HUES48 (cell line): ENCODE data around the gene NAGLU.
"Not testable (repeated sequence)": the region's sequence is repeated elsewhere in the genome, so short reads cannot be mapped to it uniquely, and the experiment has no call there.

Experiments used
- H3K27ac ChIP-seq: one replicate; pipeline ENCODE4 v1.7.0; 2013; ENCODE audit warnings: low read depth, low read length, inconsistent platforms
- H3K27me3 ChIP-seq: 2 replicates; pipeline ENCODE4 v1.6.1; 2013; ENCODE audit warnings: mild to moderate bottlenecking, low read length; ENCODE audit not compliant: control insufficient read depth, insufficient read depth
- H3K36me3 ChIP-seq: 2 replicates; pipeline ENCODE4 v1.6.1; 2013; ENCODE audit warnings: low read length; ENCODE audit not compliant: control insufficient read depth, insufficient read depth
- H3K4me1 ChIP-seq: 2 replicates; pipeline ENCODE4 v1.6.1; 2013; ENCODE audit warnings: mild to moderate bottlenecking, low read length; ENCODE audit not compliant: control insufficient read depth, insufficient read depth
- H3K4me3 ChIP-seq: 2 replicates; pipeline ENCODE4 v1.5.1; 2013; ENCODE audit warnings: mild to moderate bottlenecking, low read depth, low read length
- H3K9ac ChIP-seq: 2 replicates; pipeline ENCODE4 v1.6.1; 2013; ENCODE audit warnings: mild to moderate bottlenecking, low read depth, low read length, moderate library complexity
- H3K9me3 ChIP-seq: 2 replicates; pipeline ENCODE4 v1.6.1; 2013; ENCODE audit warnings: low read length; ENCODE audit not compliant: control insufficient read depth, insufficient read depth

Gene NAGLU

DNA sequence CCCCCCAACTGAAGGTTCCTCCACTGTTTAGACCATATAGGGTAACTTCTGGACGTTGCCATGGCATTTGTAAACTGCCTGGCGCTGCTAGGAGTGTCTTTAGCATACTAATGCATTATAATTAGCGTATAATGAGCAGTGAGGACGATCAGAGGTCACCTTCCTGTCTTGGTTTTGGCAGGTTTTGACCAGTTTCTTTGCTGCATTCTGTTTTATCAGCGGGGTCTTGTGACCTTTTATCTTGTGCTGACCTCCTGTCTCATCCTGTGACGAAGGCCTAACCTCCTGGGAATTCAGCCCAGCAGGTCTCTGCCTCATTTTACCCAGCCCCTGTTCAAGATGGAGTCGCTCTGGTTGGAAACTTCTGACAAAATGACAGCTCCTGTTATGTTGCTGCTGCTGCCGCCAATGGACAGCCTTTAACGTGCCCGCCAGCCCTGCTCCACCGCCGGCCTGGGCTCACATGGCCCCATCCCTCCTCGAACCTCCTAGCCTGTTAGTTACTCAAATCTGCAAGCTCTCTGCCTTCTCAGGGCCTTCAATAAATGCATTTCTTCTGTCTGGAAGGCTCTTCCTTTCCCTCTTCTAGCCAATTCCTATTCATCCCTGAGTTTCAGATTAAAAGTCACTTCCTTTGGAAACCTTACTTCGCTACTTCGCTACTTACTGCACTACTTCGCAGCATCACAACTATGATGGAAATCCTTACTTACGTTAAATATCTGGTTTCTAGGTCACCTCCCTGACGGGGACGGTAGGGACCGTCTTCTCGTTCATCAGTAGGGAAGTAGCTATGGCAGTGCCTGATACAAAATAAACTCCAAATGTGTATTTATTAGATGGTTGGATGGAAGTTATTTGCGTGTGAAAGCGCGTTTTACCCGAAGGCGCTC is 640 bp upstream of the NAGLU start:
- Histone ChIP-seq H3K36me3 (peaks cover 6% of the 10 kb centered on the region; the same call in 1 of the 2 replicates), H3K4me1 (peaks cover 17% of the 10 kb centered on the region), H3K27ac (no peak overlapping the region), H3K9me3 (no peaks in the 10 kb centered on the region), H3K9ac (no peak overlapping the region), H3K27me3 (peaks cover 19% of the 10 kb centered on the region), H3K4me3 (peak overlapping the region; percentile 65)

DNA sequence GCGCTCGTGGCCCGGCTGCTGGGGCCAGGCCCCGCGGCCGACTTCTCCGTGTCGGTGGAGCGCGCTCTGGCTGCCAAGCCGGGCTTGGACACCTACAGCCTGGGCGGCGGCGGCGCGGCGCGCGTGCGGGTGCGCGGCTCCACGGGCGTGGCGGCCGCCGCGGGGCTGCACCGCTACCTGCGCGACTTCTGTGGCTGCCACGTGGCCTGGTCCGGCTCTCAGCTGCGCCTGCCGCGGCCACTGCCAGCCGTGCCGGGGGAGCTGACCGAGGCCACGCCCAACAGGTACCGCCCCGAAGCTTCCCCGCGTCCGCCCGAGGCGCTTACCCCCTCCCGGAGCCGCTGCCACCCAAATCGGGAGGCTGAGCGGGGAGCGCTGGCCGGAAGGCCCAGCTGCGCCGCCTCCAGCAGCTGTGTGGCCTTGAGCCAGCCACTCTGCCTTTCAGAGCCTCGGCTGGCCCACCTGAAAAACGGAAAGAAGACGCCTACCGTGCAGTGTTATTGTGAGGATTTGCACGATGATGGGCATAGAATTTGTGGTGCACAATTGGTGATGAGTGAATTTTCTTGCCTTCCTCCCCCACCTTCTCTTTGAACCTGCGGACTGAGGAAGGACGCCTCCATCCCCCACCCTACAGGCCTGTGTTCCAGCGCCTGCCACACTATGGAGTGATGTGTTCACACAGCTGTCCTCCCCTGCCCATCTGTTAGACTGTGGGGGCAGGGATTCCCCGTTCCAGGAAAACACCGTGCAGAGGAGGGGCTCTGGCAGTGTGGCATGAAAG is 523 bp downstream of the NAGLU start:
- H3K9ac ChIP-seq = peak overlapping the region; percentile 81
- peaks cover 17% of the 10 kb centered on the region for H3K36me3 ChIP-seq
- H3K9me3 ChIP-seq = no peaks in the 10 kb centered on the region
- peak overlapping the region; percentile 65 for H3K4me3 ChIP-seq
- H3K27ac ChIP-seq = peak overlapping the region; percentile 58
- peaks cover 10% of the 10 kb centered on the region for H3K27me3 ChIP-seq
- peaks cover 17% of the 10 kb centered on the region for H3K4me1 ChIP-seq

DNA sequence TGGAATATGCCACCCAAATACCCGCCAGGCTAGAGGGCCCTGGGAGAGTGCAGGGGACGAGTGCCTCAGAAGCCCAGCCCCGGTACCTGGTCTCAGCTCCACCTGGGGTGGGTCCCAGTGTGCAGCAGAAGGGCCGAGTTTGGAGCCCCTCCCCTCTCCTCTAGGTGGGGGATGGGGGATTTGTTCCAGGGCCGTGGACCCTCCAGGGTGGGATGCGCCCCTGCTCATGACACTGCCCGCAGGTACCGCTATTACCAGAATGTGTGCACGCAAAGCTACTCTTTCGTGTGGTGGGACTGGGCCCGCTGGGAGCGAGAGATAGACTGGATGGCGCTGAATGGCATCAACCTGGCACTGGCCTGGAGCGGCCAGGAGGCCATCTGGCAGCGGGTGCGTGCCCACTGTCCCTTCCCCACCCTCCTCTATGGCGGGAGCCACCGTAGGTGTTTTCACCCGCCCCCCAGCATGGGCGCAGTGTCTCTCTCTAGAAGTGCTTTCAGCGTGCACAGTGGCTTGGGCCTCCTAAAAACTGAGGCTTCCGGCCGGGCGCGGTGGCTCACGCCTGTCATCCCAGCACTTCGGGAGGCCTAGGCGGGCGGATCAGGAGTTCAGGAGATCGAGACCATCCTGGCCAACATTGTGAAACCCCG is 1.2 kb downstream of the NAGLU start:
- Histone ChIP-seq H3K27me3 (peaks cover 7% of the 10 kb centered on the region; the same call in 1 of the 2 replicates), H3K27ac (peak overlapping the region; percentile 58), H3K9me3 (no peaks in the 10 kb centered on the region), H3K36me3 (peaks cover 19% of the 10 kb centered on the region), H3K4me1 (peaks cover 17% of the 10 kb centered on the region), H3K9ac (no peak overlapping the region; the same call in 1 of the 2 replicates), H3K4me3 (peak overlapping the region; percentile 65)

DNA sequence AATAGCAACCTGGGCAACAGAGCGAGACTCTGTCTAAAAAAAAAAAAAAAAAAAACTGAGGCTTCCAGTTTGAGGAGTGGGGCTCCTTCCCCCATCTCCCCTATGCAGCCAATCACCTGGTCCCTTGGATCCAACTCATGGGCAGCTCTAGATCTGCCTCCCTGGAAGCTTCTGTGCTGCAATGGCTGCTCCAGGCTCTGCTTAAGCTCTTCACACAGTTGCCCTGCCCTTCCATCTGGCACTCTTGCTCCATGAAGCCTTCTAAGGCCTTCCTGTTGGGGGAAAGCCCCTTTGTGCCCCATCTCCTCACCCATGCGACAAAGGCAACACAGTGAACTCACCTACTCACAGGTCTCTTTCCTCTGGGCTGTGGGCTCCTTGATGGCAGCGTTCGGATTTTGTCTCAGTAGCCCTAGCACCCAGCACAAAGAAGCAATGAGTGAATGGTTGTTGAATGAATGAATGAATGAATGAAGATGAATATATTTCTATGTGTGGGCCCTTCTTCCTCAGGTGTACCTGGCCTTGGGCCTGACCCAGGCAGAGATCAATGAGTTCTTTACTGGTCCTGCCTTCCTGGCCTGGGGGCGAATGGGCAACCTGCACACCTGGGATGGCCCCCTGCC is 1.9 kb downstream of the NAGLU start:
- Histone ChIP-seq H3K9me3 (no peaks in the 10 kb centered on the region), H3K36me3 (peaks cover 19% of the 10 kb centered on the region), H3K9ac (no peak overlapping the region), H3K27me3 (peaks cover 7% of the 10 kb centered on the region; the same call in 1 of the 2 replicates), H3K4me3 (no peak overlapping the region), H3K27ac (no peak overlapping the region), H3K4me1 (peaks cover 17% of the 10 kb centered on the region)

DNA sequence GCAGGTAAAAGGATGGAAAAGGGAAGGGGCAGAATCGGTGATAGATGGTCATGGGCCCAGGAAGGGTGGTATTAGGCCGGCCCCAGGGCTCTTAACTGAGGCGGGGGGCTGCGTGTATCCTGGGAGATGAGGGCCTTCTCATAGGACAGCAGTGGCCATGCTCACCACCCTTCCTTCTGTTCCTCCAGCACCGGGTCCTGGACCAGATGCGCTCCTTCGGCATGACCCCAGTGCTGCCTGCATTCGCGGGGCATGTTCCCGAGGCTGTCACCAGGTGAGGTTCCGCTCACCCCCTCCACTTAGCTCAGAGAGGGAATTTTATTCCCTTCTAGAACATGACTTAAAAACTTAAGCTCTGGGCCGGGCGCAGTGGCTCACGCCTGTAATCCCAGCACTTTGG is 2.4 kb downstream of the NAGLU start:
- peaks cover 19% of the 10 kb centered on the region for H3K36me3 ChIP-seq
- H3K27me3 ChIP-seq = peaks cover 5% of the 10 kb centered on the region; the same call in 1 of the 2 replicates
- no peak overlapping the region for H3K4me3 ChIP-seq
- H3K27ac ChIP-seq = no peak overlapping the region
- no peak overlapping the region for H3K9ac ChIP-seq
- peaks cover 17% of the 10 kb centered on the region for H3K4me1 ChIP-seq
- H3K9me3 ChIP-seq = no peaks in the 10 kb centered on the region

DNA sequence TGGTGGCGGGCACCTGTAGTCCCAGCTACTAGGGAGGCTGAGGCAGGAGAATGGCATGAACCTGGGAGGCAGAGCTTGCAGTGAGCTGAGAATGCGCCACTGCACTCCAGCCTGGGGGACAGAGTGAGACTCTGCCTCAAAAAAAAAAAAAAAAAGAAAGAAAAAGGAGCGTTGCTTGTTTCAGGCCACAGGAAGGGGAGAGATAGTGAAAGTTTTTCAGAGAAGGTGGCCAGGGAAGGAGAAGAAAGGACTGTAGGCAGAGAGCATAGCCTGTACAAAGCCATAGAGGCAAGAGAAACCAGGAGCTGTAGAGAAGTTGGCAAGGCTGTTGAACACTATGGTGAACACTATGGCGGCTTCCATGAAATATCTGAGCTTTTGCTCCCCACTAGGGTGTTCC is 4.5 kb downstream of the NAGLU start:
- not testable (repeated sequence) for H3K4me3 ChIP-seq, H3K27ac ChIP-seq, H3K9ac ChIP-seq, H3K27me3 ChIP-seq, H3K9me3 ChIP-seq
- H3K36me3 ChIP-seq = peaks cover 26% of the 10 kb centered on the region
- H3K4me1 ChIP-seq = peaks cover 10% of the 10 kb centered on the region

DNA sequence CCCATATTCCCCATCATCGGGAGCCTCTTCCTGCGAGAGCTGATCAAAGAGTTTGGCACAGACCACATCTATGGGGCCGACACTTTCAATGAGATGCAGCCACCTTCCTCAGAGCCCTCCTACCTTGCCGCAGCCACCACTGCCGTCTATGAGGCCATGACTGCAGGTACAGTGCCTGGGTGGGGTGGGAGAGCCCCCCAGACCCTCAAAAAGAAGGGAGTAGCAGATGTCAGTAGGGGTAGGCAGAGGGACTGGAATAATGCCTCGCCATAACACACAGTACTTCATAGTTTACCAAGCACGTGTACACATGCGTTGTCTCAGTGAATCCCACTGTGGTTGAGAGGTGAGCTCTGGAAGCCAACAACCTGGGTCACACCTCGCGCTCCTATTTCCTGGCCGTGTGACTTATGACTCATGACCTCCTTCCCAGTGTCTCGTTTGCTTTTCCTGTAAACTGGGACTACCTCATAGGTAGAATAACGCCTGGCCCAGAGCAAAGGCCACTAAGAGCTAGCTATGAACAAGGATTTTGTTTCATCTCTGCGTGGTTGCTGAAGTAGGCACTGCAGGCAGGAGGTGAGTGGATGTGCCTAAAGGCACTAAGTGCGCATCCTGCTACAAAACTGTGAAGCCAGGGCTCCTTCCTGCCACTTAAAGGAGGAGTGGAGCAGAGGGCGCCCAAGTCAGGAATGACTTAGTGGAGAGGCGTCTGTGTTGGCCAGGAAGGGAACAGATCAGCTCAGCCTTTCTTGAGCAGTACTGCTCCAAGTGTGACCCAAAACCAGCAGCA is 5.2 kb downstream of the NAGLU start:
- H3K9me3 ChIP-seq = no peaks in the 10 kb centered on the region
- H3K4me1 ChIP-seq = peaks cover 6% of the 10 kb centered on the region
- no peak overlapping the region for H3K27ac ChIP-seq
- peaks cover 26% of the 10 kb centered on the region for H3K36me3 ChIP-seq
- no peaks in the 10 kb centered on the region for H3K27me3 ChIP-seq
- no peak overlapping the region for H3K4me3 ChIP-seq
- no peak overlapping the region for H3K9ac ChIP-seq

DNA sequence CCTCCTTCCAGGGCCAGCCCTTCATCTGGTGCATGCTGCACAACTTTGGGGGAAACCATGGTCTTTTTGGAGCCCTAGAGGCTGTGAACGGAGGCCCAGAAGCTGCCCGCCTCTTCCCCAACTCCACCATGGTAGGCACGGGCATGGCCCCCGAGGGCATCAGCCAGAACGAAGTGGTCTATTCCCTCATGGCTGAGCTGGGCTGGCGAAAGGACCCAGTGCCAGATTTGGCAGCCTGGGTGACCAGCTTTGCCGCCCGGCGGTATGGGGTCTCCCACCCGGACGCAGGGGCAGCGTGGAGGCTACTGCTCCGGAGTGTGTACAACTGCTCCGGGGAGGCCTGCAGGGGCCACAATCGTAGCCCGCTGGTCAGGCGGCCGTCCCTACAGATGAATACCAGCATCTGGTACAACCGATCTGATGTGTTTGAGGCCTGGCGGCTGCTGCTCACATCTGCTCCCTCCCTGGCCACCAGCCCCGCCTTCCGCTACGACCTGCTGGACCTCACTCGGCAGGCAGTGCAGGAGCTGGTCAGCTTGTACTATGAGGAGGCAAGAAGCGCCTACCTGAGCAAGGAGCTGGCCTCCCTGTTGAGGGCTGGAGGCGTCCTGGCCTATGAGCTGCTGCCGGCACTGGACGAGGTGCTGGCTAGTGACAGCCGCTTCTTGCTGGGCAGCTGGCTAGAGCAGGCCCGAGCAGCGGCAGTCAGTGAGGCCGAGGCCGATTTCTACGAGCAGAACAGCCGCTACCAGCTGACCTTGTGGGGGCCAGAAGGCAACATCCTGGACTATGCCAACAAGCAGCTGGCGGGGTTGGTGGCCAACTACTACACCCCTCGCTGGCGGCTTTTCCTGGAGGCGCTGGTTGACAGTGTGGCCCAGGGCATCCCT is 7.4 kb downstream of the NAGLU start:
- H3K4me1 ChIP-seq = no peaks in the 10 kb centered on the region; the same call in 1 of the 2 replicates
- H3K4me3 ChIP-seq = no peak overlapping the region
- no peaks in the 10 kb centered on the region for H3K27me3 ChIP-seq
- H3K9me3 ChIP-seq = no peaks in the 10 kb centered on the region
- peaks cover 24% of the 10 kb centered on the region for H3K36me3 ChIP-seq
- no peak overlapping the region for H3K9ac ChIP-seq
- H3K27ac ChIP-seq = no peak overlapping the region

DNA sequence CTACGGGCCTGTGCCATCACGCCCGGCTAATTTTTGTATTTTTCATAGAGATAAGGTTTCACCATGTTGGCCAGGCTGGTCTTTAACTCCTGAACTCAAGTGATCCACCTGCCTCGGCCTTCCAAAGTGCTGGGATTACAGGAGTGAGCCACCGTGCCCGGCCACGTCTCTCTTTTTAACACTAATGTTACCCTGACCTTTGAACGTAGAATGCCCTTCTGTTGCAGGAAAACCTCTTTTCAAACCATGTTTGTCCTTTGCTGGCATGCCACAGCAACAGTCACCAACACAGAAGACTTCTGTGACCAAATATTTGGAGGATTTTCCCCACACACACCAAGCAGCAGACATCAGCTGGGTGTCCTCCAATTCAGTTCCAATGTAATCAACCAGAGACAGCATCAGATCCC is 8.8 kb downstream of the NAGLU start:
- Histone ChIP-seq H3K27me3 (peaks cover 4% of the 10 kb centered on the region; the same call in 1 of the 2 replicates), H3K4me3 (no peak overlapping the region), H3K36me3 (peaks cover 20% of the 10 kb centered on the region), H3K4me1 (peaks cover 4% of the 10 kb centered on the region; the same call in 1 of the 2 replicates), H3K9ac (no peak overlapping the region), H3K27ac (no peak overlapping the region), H3K9me3 (no peaks in the 10 kb centered on the region)
